Endothelial cell of umbilical vein (primary cell): ENCODE data around the gene IL4I1. TPM values are rescaled to one million over a fixed set of nuclear protein-coding genes. Genes with fewer than 3 reads are reported as not detected.

Experiments
- BruUV-seq: library from RNA; stranded (reverse); fragments of 400-500 nt; replicated peaks from 2 replicates; lab custom pipeline; 2021; lab: Mats Ljungman, UMichigan
- CTCF ChIA-PET: fragments of 300-600, 350-600 bp; sonication (Branson Sonifier 250); formaldehyde crosslinking; loops from one replicate; lab custom pipeline; 2021; ENCODE audit warnings: antibody characterized with exemption, inconsistent platforms; lab: Charles Lee
- POLR2A ChIA-PET: fragments of 300-600, 350-600 bp; sonication (Branson Sonifier 250); formaldehyde crosslinking; loops from one replicate; lab custom pipeline; 2021; ENCODE audit warnings: antibody characterized with exemption, inconsistent platforms; lab: Charles Lee
- DNase-seq: peaks from one replicate; pipeline ENCODE4 v3.0.0-alpha.2; 2011; ENCODE audit warnings: low read depth, low spot score
- FAIRE-seq: peaks from 2 replicates; lab custom pipeline; 2011; peaks lifted over from hg19 to GRCh38; lab: Jason Lieb, UNC
- H2AFZ ChIP-seq: 2 replicates; pipeline ENCODE4 v1.6.0; 2012; ENCODE audit warnings: low read depth, low read length, control low read depth, inconsistent platforms
- H3K27ac ChIP-seq: 2 replicates; pipeline ENCODE4 v1.5.1; 2011; ENCODE audit warnings: low read depth, mild to moderate bottlenecking, control low read depth, low read length, moderate library complexity; ENCODE audit not compliant: insufficient read depth
- H3K27me3 ChIP-seq, 2 experiments: 2 replicates each; pipeline versions ENCODE4 v1.6.0 to v1.6.1; 2011; ENCODE audit warnings: low read length in 2 of 2, mixed read lengths in 1 of 2; ENCODE audit not compliant: control insufficient read depth in 2 of 2, insufficient read depth in 2 of 2
- H3K36me3 ChIP-seq, 2 experiments: 2 replicates in 1 of 2; 3 replicates in 1 of 2; pipeline ENCODE4 v1.5.1; 2011; ENCODE audit warnings: low read length in 2 of 2, mild to moderate bottlenecking in 1 of 2, moderate library complexity in 1 of 2; ENCODE audit not compliant: control insufficient read depth in 2 of 2, insufficient read depth in 2 of 2; ENCODE audit errors: extremely low read depth in 1 of 2
- H3K4me1 ChIP-seq: 3 replicates; pipeline ENCODE4 v1.5.1; 2011; ENCODE audit warnings: mild to moderate bottlenecking, low read length; ENCODE audit not compliant: control insufficient read depth, insufficient read depth; ENCODE audit errors: extremely low read depth
- H3K4me2 ChIP-seq: 2 replicates; pipeline ENCODE4 v1.6.1; 2011; ENCODE audit warnings: low read length, control low read depth, mixed read lengths; ENCODE audit not compliant: insufficient read depth
- H3K4me3 ChIP-seq, 3 experiments: fragments of 200-600 bp in 1 of 3; sonication (generic), shearing (Covaris generic) in 1 of 3; replicated peaks in 1 of 3; 2 replicates each; pipeline ENCODE4 v1.5.1; 2011 to 2016; ENCODE audit warnings: control low read depth in 3 of 3, low read length in 3 of 3, mild to moderate bottlenecking in 2 of 3, inconsistent platforms in 1 of 3, low read depth in 1 of 3, moderate library complexity in 1 of 3; ENCODE audit not compliant: insufficient read depth in 1 of 3
- H3K79me2 ChIP-seq: 2 replicates; pipeline ENCODE4 v1.6.0; 2012; ENCODE audit warnings: low read length, inconsistent platforms; ENCODE audit not compliant: control insufficient read depth, insufficient read depth
- H3K9ac ChIP-seq: replicated peaks from 2 replicates; pipeline ENCODE3; 2011; ENCODE audit warnings: low read length, control low read depth; ENCODE audit not compliant: insufficient read depth; ENCODE audit errors: extremely low read depth
- H3K9me1 ChIP-seq: replicated peaks from 3 replicates; pipeline ENCODE4 v1.6.0; 2011; ENCODE audit warnings: mild to moderate bottlenecking, low read length; ENCODE audit not compliant: control insufficient read depth, insufficient read depth; ENCODE audit errors: extremely low read depth
- H3K9me3 ChIP-seq: replicated peaks from 2 replicates; pipeline ENCODE4 v1.5.1; 2012; ENCODE audit warnings: low read length, inconsistent platforms; ENCODE audit not compliant: control insufficient read depth, insufficient read depth
- H4K20me1 ChIP-seq: replicated peaks from 2 replicates; pipeline ENCODE3; 2011; ENCODE audit warnings: mild to moderate bottlenecking, low read length; ENCODE audit not compliant: control insufficient read depth, insufficient read depth; ENCODE audit errors: extremely low read depth
- CTCF ChIP-seq, 2 donors: IDR thresholded peaks; 1 replicate in 1 of 2; 2 replicates in 1 of 2; pipeline ENCODE4 v1.5.1; 2011; ENCODE audit warnings: low read length in 2 of 2, mild to moderate bottlenecking in 2 of 2, moderate library complexity in 2 of 2, control low read depth in 1 of 2, inconsistent platforms in 1 of 2, low read depth in 1 of 2; ENCODE audit not compliant: insufficient read depth in 1 of 2; ENCODE audit errors: extremely low read depth in 1 of 2
- EZH2 ChIP-seq: IDR thresholded peaks from 2 replicates; pipeline ENCODE4 v1.6.1; 2012; ENCODE audit warnings: borderline replicate concordance, low read depth, mild to moderate bottlenecking, moderate library complexity, low read length, inconsistent platforms; ENCODE audit not compliant: severe bottlenecking
- FOS ChIP-seq: IDR thresholded peaks from 2 replicates; pipeline ENCODE4 v1.6.1; 2011; ENCODE audit warnings: mild to moderate bottlenecking, low read length, moderate library complexity, borderline replicate concordance; ENCODE audit not compliant: insufficient read depth
- GATA2 ChIP-seq: IDR thresholded peaks from 2 replicates; pipeline ENCODE4 v1.7.0; 2011; ENCODE audit warnings: low read depth, mild to moderate bottlenecking, moderate library complexity, mixed read lengths, low read length; ENCODE audit not compliant: insufficient read length, insufficient read depth
- JUN ChIP-seq: IDR thresholded peaks from 2 replicates; pipeline ENCODE4 v1.6.1; 2011; ENCODE audit warnings: borderline replicate concordance, low read depth; ENCODE audit not compliant: insufficient read length, insufficient read depth
- MAX ChIP-seq: IDR thresholded peaks from 2 replicates; pipeline ENCODE4 v1.6.1; 2011; ENCODE audit not compliant: insufficient read depth, insufficient read length
- MYC ChIP-seq: IDR thresholded peaks from one replicate; pipeline ENCODE4 v1.6.1; 2011; ENCODE audit warnings: mild to moderate bottlenecking, low read depth, low read length
- POLR2A ChIP-seq: IDR thresholded peaks from 2 replicates; pipeline ENCODE4 v1.6.1; 2012; ENCODE audit warnings: low read depth, mild to moderate bottlenecking, control low read depth, low read length
- POLR2AphosphoS5 ChIP-seq: IDR thresholded peaks from 2 replicates; pipeline ENCODE4 v1.6.1; 2012; ENCODE audit warnings: low read depth, mild to moderate bottlenecking, control low read depth, low read length, moderate library complexity; ENCODE audit not compliant: insufficient read depth
- dilution Hi-C: fragments of 300-500 bp; cut with MboI; formaldehyde crosslinking; loops from one replicate; pipeline ENCODE4 v1.15.0; 2019; ENCODE audit warnings: low sequenced_read_pairs; ENCODE audit not compliant: extremely low pct_ligation_motif_present
- intact Hi-C: fragments of 100-400 bp; cut with micrococcal nuclease; formaldehyde crosslinking; loops from one replicate; pipeline ENCODE4 v1.10.0; 2022
- polyA plus RNA-seq, 4 experiments: library from polyadenylated mRNA; depleted of rRNA in 3 of 4; stranded (reverse) in 3 of 4; unstranded in 1 of 4; fragments of >200 nt; gene quantifications; 2 replicates each; pipeline versions ENCODE4 v1.2.1 to v1.2.3, GENCODE V29; 2011 to 2012; ENCODE audit warnings: missing spikeins in 1 of 4
- total RNA-seq: library from RNA; stranded (reverse); gene quantifications from 2 replicates; pipeline ENCODE4 v1.2.3, GENCODE V29; 2021

IL4I1 gene
- total and polyA plus RNA-seq, 2 donors (not counting 3 experiments of a cell fraction or from before 2014, with no cell fraction given), result 5.0 to 5.6 TPM

- Histone ChIP-seq H3K4me1 (peaks cover 24% of the 10 kb centered on the region), H3K36me3 (peaks cover 0 to 12% of the 10 kb centered on the region in 2 experiments), H3K9ac (peak within 1 kb of the TSS; percentile 73), H2AFZ (peak within 1 kb of the TSS; percentile 18), H3K4me2 (peak within 1 kb of the TSS; percentile 72), H3K27me3 (no peaks in the 10 kb centered on the region), H3K9me1 (no peaks in the 10 kb centered on the region), H3K79me2 (peaks cover 25% of the 10 kb centered on the region), H4K20me1 (no peaks in the 10 kb centered on the region), H3K27ac (peak within 1 kb of the TSS; percentile 68), H3K9me3 (no peaks in the 10 kb centered on the region), H3K4me3 (peak within 1 kb of the TSS; percentile 15 to 67 (median 57))
- DNase-seq (peak; percentile 91), FAIRE-seq (peak; percentile 91)
- dilution Hi-C loops, result no loop called here
- ChIA-PET CTCF (interaction anchor here (0.8 to 1.8 kb wide), 6 partner anchors 15 to 129 kb away, joined by 3 to 15 read pairs (median 4); partner anchors contain the start of genes FUZ and MED25), POLR2A (interaction anchor here (0.6 to 1.2 kb wide), 3 partner anchors 15 to 80 kb away, joined by 5 to 6 read pairs (median 6); no protein-coding TSS in a partner anchor)
- TSS peak; percentile 37 for BruUV-seq
- no peak for TF ChIP-seq MYC
- TF ChIP-seq JUN, result no peak
- TF ChIP-seq POLR2AphosphoS5, result peak; percentile 93
- TF ChIP-seq FOS, result peak; percentile 9
- TF ChIP-seq POLR2A, result peak; percentile 71
- intact Hi-C loops, result loop anchor here (1.0 kb wide), 4 partner anchors 17 to 84 kb away; partner anchors contain the start of genes FUZ and PNKP
Measured at GRCh38 chr19:49850487-49851342, 46.0 kb downstream of the IL4I1 start, which contains the start of gene PTOV1. PTOV1 (plus strand) TSS chr19:49851159.

GRCh38 chr19:49850221-49850486, 46.5 kb downstream of the IL4I1 start:
- intact Hi-C loops (loop anchor here (1.0 kb wide), 4 partner anchors 17 to 84 kb away; partner anchors contain the start of genes FUZ and PNKP), dilution Hi-C loops (no loop called here)
- Histone ChIP-seq H3K36me3 (peaks cover 0 to 7% of the 10 kb centered on the region in 2 experiments), H3K79me2 (peaks cover 25% of the 10 kb centered on the region), H3K4me2 (peak overlapping the region; percentile 72), H4K20me1 (no peaks in the 10 kb centered on the region), H3K9me1 (no peaks in the 10 kb centered on the region), H3K4me3 (peak overlapping the region in 2 of 3 experiments; percentile 20 to 49), H3K9me3 (no peaks in the 10 kb centered on the region), H3K4me1 (peaks cover 24% of the 10 kb centered on the region), H2AFZ (no peak overlapping the region), H3K9ac (no peak overlapping the region), H3K27me3 (no peaks in the 10 kb centered on the region), H3K27ac (no peak overlapping the region)
- CTCF ChIA-PET, result interaction anchor here (0.8 to 1.8 kb wide), 6 partner anchors 15 to 128 kb away, joined by 3 to 15 read pairs (median 4); partner anchors contain the start of genes FUZ and MED25
- no peak for FAIRE-seq
- DNase-seq, result no peak
- no TSS peak for BruUV-seq
- TF ChIP-seq POLR2AphosphoS5 (no peak), MYC (no peak), GATA2 (no peak), CTCF (IDR thresholded peaks at IDR 0.05; ENCODE audit: extremely low read depth in 1 of 2, insufficient read depth in 1 of 2, low read depth in 1 of 2, low read length in 2 of 2) (no peak), MAX (no peak), JUN (no peak), POLR2A (no peak), EZH2 (no peak), FOS (no peak)
- POLR2A ChIA-PET, result interaction anchor here (0.6 to 1.2 kb wide), 2 partner anchors 19 to 79 kb away, joined by 5 to 6 read pairs; no protein-coding TSS in a partner anchor
